CD8-positive, alpha-beta memory T cell (primary cell): Measurements from ENCODE around the gene DNAJC7. TPM values are rescaled to one million over a fixed set of nuclear protein-coding genes. Genes with fewer than 3 reads are reported as not detected.

ENCODE experiments used
- CTCF ChIA-PET: fragments of 350-600 bp; sonication (Branson Sonifier 250); formaldehyde crosslinking; loops from one replicate; lab custom pipeline; 2021; ENCODE audit warnings: antibody characterized with exemption; lab: Charles Lee
- POLR2A ChIA-PET: fragments of 350-600 bp; sonication (Branson Sonifier 250); formaldehyde crosslinking; loops from one replicate; lab custom pipeline; 2021; ENCODE audit warnings: antibody characterized with exemption; lab: Charles Lee
- DNase-seq, 5 donors: peaks; one replicate each; pipeline versions ENCODE4 v3.0.0 to v3.0.0-alpha.2; 2020 to 2022; ENCODE audit warnings: mixed read lengths in 1 of 5
- H3K27ac ChIP-seq: one replicate; pipeline ENCODE4 v1.7.0; 2013; ENCODE audit warnings: low read depth, mild to moderate bottlenecking, low read length, moderate library complexity
- H3K27me3 ChIP-seq: 2 replicates; pipeline ENCODE4 v1.7.0; 2013; ENCODE audit warnings: low read length, mild to moderate bottlenecking; ENCODE audit not compliant: insufficient read depth, poor library complexity, severe bottlenecking
- H3K36me3 ChIP-seq: 2 replicates; pipeline ENCODE4 v1.7.0; 2013; ENCODE audit warnings: mild to moderate bottlenecking, low read length, moderate library complexity; ENCODE audit not compliant: insufficient read depth
- H3K4me1 ChIP-seq: 2 replicates; pipeline ENCODE4 v1.7.0; 2013; ENCODE audit warnings: mild to moderate bottlenecking, low read length, moderate library complexity; ENCODE audit not compliant: insufficient read depth
- H3K4me3 ChIP-seq: 2 replicates; pipeline ENCODE4 v1.7.0; 2013; ENCODE audit warnings: mild to moderate bottlenecking, low read length
- H3K9me3 ChIP-seq: 2 replicates; pipeline ENCODE4 v1.7.0; 2013; ENCODE audit warnings: mild to moderate bottlenecking, low read length
- H3K27ac Mint-ChIP-seq, 8 donors: one replicate each; pipeline ENCODE4 v1.8.0; 2020 to 2021; ENCODE audit warnings: mixed read lengths in 8 of 8, mild to moderate bottlenecking in 6 of 8, inconsistent platforms in 3 of 8, moderate library complexity in 3 of 8
- H3K27me3 Mint-ChIP-seq, 2 donors: one replicate each; pipeline ENCODE4 v1.8.0; 2020 to 2021; ENCODE audit warnings: mixed read lengths in 2 of 2, mild to moderate bottlenecking in 1 of 2, moderate library complexity in 1 of 2
- H3K36me3 Mint-ChIP-seq, 3 donors: one replicate each; pipeline ENCODE4 v1.8.0; 2020 to 2021; ENCODE audit warnings: mixed read lengths in 3 of 3, inconsistent platforms in 1 of 3, mild to moderate bottlenecking in 1 of 3
- H3K4me1 Mint-ChIP-seq, 3 donors: one replicate each; pipeline ENCODE4 v1.8.0; 2020 to 2021; ENCODE audit warnings: mixed read lengths in 3 of 3, inconsistent platforms in 1 of 3, mild to moderate bottlenecking in 1 of 3
- H3K4me3 Mint-ChIP-seq, 7 donors: one replicate each; pipeline ENCODE4 v1.8.0; 2020 to 2021; ENCODE audit warnings: mixed read lengths in 7 of 7, mild to moderate bottlenecking in 6 of 7, moderate library complexity in 4 of 7, inconsistent platforms in 2 of 7
- H3K9me3 Mint-ChIP-seq, 5 donors: one replicate each; pipeline ENCODE4 v1.8.0; 2020 to 2022; ENCODE audit warnings: mixed read lengths in 5 of 5, mild to moderate bottlenecking in 3 of 5, moderate library complexity in 2 of 5, inconsistent platforms in 1 of 5
- polyA plus RNA-seq: library from polyadenylated mRNA; unstranded; fragments of 300-500 nt; fragmentation: Illumina TruSeq; gene quantifications from one replicate; pipeline ENCODE4 v1.2.3, GENCODE V29; 2021
- total RNA-seq, 2 experiments: library from RNA; stranded (reverse); gene quantifications; one replicate each; pipeline ENCODE4 v1.2.3, GENCODE V29; 2021

Gene DNAJC7
- total and polyA plus RNA-seq, 3 experiments from 2014 or later = 74.6 to 111 (median 111) TPM

DNA sequence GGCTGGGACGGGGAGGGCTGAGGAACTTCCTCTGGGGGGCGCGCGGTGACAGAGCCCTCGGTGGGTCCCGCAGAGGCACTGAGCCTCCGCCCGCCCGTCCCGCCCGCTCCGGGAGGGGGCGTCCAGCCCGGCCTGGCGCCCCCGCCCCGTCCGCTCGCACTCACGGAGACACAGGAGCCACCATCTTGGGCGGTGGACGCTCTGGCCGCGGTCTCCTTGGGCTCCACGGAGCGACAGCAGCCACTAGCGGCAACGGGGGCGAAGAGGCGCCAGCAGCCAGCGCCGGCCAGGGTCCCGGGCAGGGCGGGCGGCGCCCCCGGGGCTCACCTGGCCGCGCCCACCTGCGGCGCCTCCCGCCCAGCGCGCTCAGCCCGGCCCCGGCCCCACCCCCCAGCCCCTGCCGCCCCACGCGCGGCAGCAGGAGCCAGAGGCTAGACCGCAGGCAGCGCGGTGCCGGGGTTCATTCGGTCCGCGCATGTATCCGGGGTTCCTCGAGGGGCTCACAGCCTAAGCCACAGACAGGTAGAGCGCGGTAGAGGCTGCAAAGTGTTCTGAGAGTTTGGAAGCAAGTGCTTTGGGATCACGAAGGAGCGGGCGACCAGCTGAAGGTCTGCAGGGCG is 33.3 kb upstream of the DNAJC7 start, which contains the start of gene C17orf113:
C17orf113 (minus strand) TSS at position 209 of the 620 bp plus-strand sequence. CDS start 7,225 bp downstream, outside the sequence.
- Mint-ChIP-seq H3K9me3 (peaks cover 0 to 1% (median 0%) of the 10 kb centered on the region in 5 donors), H3K4me3 (peak within 1 kb of the TSS; percentile 81 to 90 (median 84)), H3K36me3 (no peaks in the 10 kb centered on the region), H3K27me3 (peaks cover 32 to 57% of the 10 kb centered on the region in 2 donors), H3K27ac (peak within 1 kb of the TSS in 3 of 8 donors; percentile 6 to 89 (median 66)), H3K4me1 (peaks cover 7 to 11% (median 10%) of the 10 kb centered on the region in 3 donors)
- CTCF ChIA-PET = interaction anchor here (0.7 to 1.4 kb wide), 2 partner anchors 9 to 30 kb away, joined by 3 to 4 read pairs; partner anchors contain the start of gene NKIRAS2
- peaks cover 17% of the 10 kb centered on the region for H3K27me3 ChIP-seq
- no peaks in the 10 kb centered on the region for H3K9me3 ChIP-seq
- H3K4me1 ChIP-seq = peaks cover 12% of the 10 kb centered on the region
- H3K4me3 ChIP-seq = peak within 1 kb of the TSS; percentile 39
- peak; percentile 21 to 70 (median 26) for DNase-seq
- POLR2A ChIA-PET = no interaction called here
- H3K36me3 ChIP-seq = no peaks in the 10 kb centered on the region
- H3K27ac ChIP-seq = peak within 1 kb of the TSS; percentile 12

GRCh38 chr17:42049834-42050392 is 32.7 kb upstream of the DNAJC7 start:
- Mint-ChIP-seq H3K4me1 (peaks cover 7 to 11% (median 10%) of the 10 kb centered on the region in 3 donors), H3K9me3 (peaks cover 0 to 1% (median 0%) of the 10 kb centered on the region in 5 donors), H3K36me3 (no peaks in the 10 kb centered on the region), H3K4me3 (peak overlapping the region; percentile 80 to 90 (median 81)), H3K27ac (peak overlapping the region in 2 of 8 donors; percentile 66 to 89), H3K27me3 (peaks cover 28 to 51% of the 10 kb centered on the region in 2 donors)
- peaks cover 12% of the 10 kb centered on the region for H3K4me1 ChIP-seq
- H3K9me3 ChIP-seq = no peaks in the 10 kb centered on the region
- CTCF ChIA-PET = interaction anchor here (0.9 to 1.7 kb wide), 3 partner anchors 25 to 104 kb away, joined by 3 read pairs; partner anchors contain the start of gene RAB5C
- peak overlapping the region; percentile 39 for H3K4me3 ChIP-seq
- H3K27ac ChIP-seq = peak overlapping the region; percentile 12
- peaks cover 17% of the 10 kb centered on the region for H3K27me3 ChIP-seq
- no peak for DNase-seq
- POLR2A ChIA-PET = interaction anchor here (0.6 to 0.9 kb wide), 3 partner anchors 10 to 282 kb away, joined by 3 read pairs; no protein-coding TSS in a partner anchor
- no peaks in the 10 kb centered on the region for H3K36me3 ChIP-seq

DNA sequence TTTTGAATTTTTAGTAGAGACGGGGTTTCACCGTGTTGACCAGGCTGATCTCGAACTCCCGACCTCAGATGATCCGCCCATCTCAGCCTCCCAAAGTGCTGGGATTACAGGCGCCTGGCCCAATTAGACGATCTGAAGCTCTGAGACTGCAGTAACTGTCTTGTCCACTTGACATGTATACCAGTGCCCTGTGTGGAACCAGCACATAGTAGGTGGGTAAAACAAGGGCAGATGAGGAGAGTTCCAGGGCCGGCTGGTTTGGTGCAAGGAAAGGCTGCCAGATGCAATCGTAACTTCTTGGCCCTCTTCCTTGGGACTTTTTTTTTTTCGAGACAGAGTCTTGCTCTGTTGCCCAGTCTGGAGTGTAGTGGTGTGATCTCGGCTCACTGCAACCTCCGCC is 30.1 kb upstream of the DNAJC7 start:
- Mint-ChIP-seq H3K4me3 (no peak overlapping the region), H3K27ac (no peak overlapping the region), H3K36me3 (no peaks in the 10 kb centered on the region), H3K27me3 (peaks cover 22 to 27% of the 10 kb centered on the region in 2 donors), H3K9me3 (peaks cover 0 to 1% (median 0%) of the 10 kb centered on the region in 5 donors), H3K4me1 (peaks cover 7 to 11% (median 10%) of the 10 kb centered on the region in 3 donors)
- peaks cover 12% of the 10 kb centered on the region for H3K27me3 ChIP-seq
- H3K4me3 ChIP-seq = no peak overlapping the region
- no peaks in the 10 kb centered on the region for H3K36me3 ChIP-seq
- DNase-seq = no peak
- H3K4me1 ChIP-seq = peaks cover 12% of the 10 kb centered on the region
- H3K9me3 ChIP-seq = no peaks in the 10 kb centered on the region
- CTCF ChIA-PET = interaction anchor here (2.0 kb wide), 1 partner anchor 70 kb away, joined by 4 read pairs; no protein-coding TSS in a partner anchor
- POLR2A ChIA-PET = no interaction called here
- no peak overlapping the region for H3K27ac ChIP-seq

GRCh38 chr17:42045719-42046118 is 28.5 kb upstream of the DNAJC7 start:
- CTCF ChIA-PET = interaction anchor here (0.9 to 2.0 kb wide), 3 partner anchors 10 to 72 kb away, joined by 3 to 4 read pairs (median 4); no protein-coding TSS in a partner anchor
- Mint-ChIP-seq H3K36me3 (no peaks in the 10 kb centered on the region), H3K27me3 (peaks cover 9 to 11% of the 10 kb centered on the region in 2 donors), H3K4me1 (peaks cover 4 to 6% (median 6%) of the 10 kb centered on the region in 3 donors), H3K9me3 (peaks cover 0 to 1% (median 0%) of the 10 kb centered on the region in 5 donors), H3K27ac (peak overlapping the region in 1 of 8 donors; percentile 32), H3K4me3 (no peak overlapping the region)
- no peak for DNase-seq
- POLR2A ChIA-PET = no interaction called here
- Histone ChIP-seq H3K4me3 (no peak overlapping the region), H3K27ac (no peak overlapping the region), H3K36me3 (no peaks in the 10 kb centered on the region), H3K9me3 (no peaks in the 10 kb centered on the region), H3K4me1 (peaks cover 5% of the 10 kb centered on the region), H3K27me3 (no peaks in the 10 kb centered on the region)

GRCh38 chr17:42042598-42043319 is 25.5 kb upstream of the DNAJC7 start:
- Mint-ChIP-seq H3K27ac (no peak overlapping the region), H3K9me3 (no peaks in the 10 kb centered on the region), H3K27me3 (peaks cover 5 to 7% of the 10 kb centered on the region in 2 donors), H3K4me1 (no peaks in the 10 kb centered on the region), H3K4me3 (no peak overlapping the region), H3K36me3 (no peaks in the 10 kb centered on the region)
- ChIA-PET POLR2A (no interaction called here), CTCF (no interaction called here)
- H3K27ac ChIP-seq = no peak overlapping the region
- DNase-seq = no peak
- no peaks in the 10 kb centered on the region for H3K27me3 ChIP-seq
- H3K4me3 ChIP-seq = no peak overlapping the region
- no peaks in the 10 kb centered on the region for H3K36me3 ChIP-seq
- no peaks in the 10 kb centered on the region for H3K4me1 ChIP-seq
- no peaks in the 10 kb centered on the region for H3K9me3 ChIP-seq

DNA sequence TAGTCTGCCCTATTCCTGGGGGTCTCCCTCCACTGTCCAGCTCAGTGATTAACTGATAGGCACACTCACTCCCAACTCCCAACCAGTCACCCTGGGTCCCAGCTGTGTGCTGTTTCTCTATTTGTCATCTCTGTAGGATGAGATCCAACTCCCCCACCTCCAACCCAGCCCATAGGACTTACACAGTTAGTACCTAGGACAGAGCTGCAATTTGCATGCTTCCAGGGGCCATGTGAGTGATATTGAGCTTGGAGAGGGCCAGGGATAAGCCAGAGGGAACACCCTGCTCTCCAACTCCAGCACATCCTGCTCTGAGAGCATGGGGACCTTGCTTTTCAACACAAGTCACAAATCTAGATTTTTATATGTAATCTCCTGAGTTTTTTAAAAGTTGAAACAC is 24.4 kb upstream of the DNAJC7 start:
- Histone ChIP-seq H3K27me3 (no peaks in the 10 kb centered on the region), H3K4me1 (no peaks in the 10 kb centered on the region), H3K4me3 (no peak overlapping the region), H3K9me3 (no peaks in the 10 kb centered on the region), H3K36me3 (no peaks in the 10 kb centered on the region), H3K27ac (no peak overlapping the region)
- H3K36me3 Mint-ChIP-seq = peaks cover 0 to 1% (median 0%) of the 10 kb centered on the region in 3 donors
- POLR2A ChIA-PET = interaction anchor here (0.6 kb wide), 1 partner anchor 41 kb away, joined by 3 read pairs; no protein-coding TSS in a partner anchor
- no peaks in the 10 kb centered on the region for H3K4me1 Mint-ChIP-seq
- no peak overlapping the region for H3K27ac Mint-ChIP-seq
- no peak overlapping the region for H3K4me3 Mint-ChIP-seq
- no peak for DNase-seq
- peaks cover 8 to 10% of the 10 kb centered on the region in 2 donors for H3K27me3 Mint-ChIP-seq
- CTCF ChIA-PET = interaction anchor here (1.2 kb wide), 1 partner anchor 9 kb away, joined by 4 read pairs; no protein-coding TSS in a partner anchor
- H3K9me3 Mint-ChIP-seq = no peaks in the 10 kb centered on the region

DNA sequence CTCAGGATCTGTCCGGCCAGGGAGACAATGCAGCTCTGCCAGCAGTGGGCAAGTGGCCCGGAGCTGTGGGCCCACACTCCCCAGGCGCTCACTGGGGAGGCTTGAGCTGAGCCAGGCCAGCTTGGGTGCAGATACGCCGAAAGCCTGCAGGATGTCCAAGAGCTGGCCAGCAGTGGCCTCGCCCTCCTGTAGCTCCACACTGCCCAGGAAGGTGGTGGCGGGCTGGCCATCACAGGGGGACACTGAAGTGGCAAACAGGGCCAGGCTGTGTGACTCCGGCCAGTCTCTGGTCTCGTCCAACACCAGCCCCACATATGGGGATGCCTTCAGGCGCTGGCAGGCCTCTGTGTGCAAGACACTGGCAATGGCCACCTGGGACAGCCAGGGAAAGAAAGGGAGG is 23.6 kb upstream of the DNAJC7 start:
- no peak overlapping the region for H3K4me3 ChIP-seq
- H3K36me3 ChIP-seq = no peaks in the 10 kb centered on the region
- H3K27ac ChIP-seq = no peak overlapping the region
- Mint-ChIP-seq H3K27ac (no peak overlapping the region), H3K9me3 (no peaks in the 10 kb centered on the region), H3K4me3 (no peak overlapping the region), H3K27me3 (peaks cover 8 to 10% of the 10 kb centered on the region in 2 donors), H3K36me3 (peaks cover 0 to 1% (median 0%) of the 10 kb centered on the region in 3 donors), H3K4me1 (no peaks in the 10 kb centered on the region)
- DNase-seq = no peak
- H3K9me3 ChIP-seq = no peaks in the 10 kb centered on the region
- no peaks in the 10 kb centered on the region for H3K27me3 ChIP-seq
- CTCF ChIA-PET = interaction anchor here (1.1 to 1.2 kb wide), 2 partner anchors 10 to 21 kb away, joined by 3 to 4 read pairs; partner anchors contain the start of gene NKIRAS2
- POLR2A ChIA-PET = interaction anchor here (1.1 kb wide), 1 partner anchor 9 kb away, joined by 3 read pairs; no protein-coding TSS in a partner anchor
- no peaks in the 10 kb centered on the region for H3K4me1 ChIP-seq
